Choroid plexus epithelial cell (primary cell): Measurements from ENCODE around the gene EVC2.

Experiments used
- DNase-seq: peaks from one replicate; pipeline ENCODE4 v3.0.0-alpha.2; 2010; ENCODE audit warnings: low read depth
- H3K4me3 ChIP-seq: 2 replicates; pipeline ENCODE4 v1.5.1; 2011; ENCODE audit warnings: low read depth, mild to moderate bottlenecking, control low read depth, low read length, moderate library complexity
- TF ChIP-seq, protein P1 (sequence below): conservative IDR thresholded peaks from 2 replicates; pipeline ENCODE4 v1.5.1; 2011; ENCODE audit warnings: low read depth, mild to moderate bottlenecking, control low read depth, inconsistent platforms, low read length, moderate library complexity

EVC2 gene

DNA sequence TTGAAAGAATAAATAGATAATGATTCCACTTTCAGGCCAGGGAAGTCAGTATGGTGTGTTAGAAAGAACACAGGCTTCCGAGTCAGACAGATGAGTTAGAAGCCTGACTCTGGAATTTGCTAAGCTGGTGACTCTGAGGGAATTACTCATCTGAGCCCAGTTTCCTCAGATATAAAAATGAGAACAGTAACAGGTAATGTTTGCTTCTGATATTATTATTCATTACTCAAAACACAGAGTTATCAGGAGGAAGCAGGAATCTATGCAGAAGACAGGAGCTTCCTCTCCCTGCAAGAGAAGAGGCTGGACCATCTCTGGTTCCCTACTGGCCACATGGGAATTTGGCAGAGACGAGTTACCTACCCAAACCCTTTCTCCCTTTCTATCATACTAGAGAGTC, 163.1 kb downstream of the EVC2 start:
- H3K4me3 ChIP-seq: no peak overlapping the region
- DNase-seq: no peak
- TF ChIP-seq, protein P1, sequence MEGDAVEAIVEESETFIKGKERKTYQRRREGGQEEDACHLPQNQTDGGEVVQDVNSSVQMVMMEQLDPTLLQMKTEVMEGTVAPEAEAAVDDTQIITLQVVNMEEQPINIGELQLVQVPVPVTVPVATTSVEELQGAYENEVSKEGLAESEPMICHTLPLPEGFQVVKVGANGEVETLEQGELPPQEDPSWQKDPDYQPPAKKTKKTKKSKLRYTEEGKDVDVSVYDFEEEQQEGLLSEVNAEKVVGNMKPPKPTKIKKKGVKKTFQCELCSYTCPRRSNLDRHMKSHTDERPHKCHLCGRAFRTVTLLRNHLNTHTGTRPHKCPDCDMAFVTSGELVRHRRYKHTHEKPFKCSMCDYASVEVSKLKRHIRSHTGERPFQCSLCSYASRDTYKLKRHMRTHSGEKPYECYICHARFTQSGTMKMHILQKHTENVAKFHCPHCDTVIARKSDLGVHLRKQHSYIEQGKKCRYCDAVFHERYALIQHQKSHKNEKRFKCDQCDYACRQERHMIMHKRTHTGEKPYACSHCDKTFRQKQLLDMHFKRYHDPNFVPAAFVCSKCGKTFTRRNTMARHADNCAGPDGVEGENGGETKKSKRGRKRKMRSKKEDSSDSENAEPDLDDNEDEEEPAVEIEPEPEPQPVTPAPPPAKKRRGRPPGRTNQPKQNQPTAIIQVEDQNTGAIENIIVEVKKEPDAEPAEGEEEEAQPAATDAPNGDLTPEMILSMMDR: no peak

DNA sequence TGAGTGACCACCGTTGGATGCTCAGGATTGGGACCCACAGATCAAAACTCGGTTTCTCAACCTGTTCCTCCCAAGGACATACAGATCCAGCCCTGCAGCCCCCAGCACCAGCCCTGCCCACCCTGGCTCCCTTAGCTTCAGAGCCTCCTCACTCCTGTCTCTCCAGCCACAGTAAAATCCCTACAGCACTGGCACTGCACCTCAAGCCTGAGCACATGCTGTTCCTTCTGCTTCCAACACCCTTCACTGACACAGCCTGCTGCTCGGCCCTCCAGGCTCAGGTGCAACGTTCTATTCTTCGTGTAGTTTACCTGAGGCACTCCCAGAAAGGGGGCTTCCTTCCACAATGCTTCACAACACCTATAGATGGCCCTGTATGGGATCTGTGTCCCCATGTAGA, 163.6 kb downstream of the EVC2 start:
- H3K4me3 ChIP-seq: no peak overlapping the region
- DNase-seq: no peak
- TF ChIP-seq, protein P1: no peak

DNA sequence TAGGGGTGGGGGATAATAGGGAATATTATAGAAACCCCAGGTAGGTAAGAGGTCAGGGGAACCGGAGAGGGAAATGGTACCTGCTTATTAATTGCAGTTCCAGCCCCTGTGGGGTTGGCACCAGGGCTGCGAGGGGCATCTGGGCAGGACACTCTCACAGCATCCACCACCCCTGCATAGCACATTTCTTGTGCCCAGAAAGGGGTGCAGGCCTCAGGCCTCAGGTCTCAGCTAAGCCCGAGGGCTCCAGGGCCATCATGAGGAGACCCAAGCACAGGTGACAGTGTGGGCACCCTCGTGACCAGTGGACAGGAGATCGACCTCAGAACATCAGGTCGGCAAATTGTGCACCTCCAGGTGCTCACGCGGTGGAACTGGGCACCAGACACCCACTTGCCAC, 164.7 kb downstream of the EVC2 start:
- no peak for DNase-seq
- H3K4me3 ChIP-seq: no peak overlapping the region
- TF ChIP-seq, protein P1: no peak

DNA sequence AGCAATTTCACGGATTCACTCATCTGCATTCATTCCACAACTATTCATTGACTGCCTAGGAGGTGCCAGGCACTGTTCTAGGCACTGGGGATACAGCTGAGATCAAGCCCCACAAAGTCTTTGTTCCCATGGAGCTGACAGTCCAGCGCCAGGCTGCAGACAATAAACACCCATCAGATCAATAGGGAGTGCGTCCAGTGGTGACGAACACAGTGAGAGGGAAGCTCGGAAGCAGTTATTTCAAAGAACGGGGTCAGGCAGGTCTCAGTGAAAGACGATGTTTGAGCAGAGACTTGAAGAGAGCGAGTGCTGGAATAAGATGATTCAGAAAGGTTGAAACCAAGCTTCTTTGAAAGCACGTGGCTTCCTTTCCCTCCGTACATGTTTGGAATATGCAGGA, 167.2 kb downstream of the EVC2 start:
- H3K4me3 ChIP-seq: no peak overlapping the region
- no peak for DNase-seq
- TF ChIP-seq, protein P1: no peak

DNA sequence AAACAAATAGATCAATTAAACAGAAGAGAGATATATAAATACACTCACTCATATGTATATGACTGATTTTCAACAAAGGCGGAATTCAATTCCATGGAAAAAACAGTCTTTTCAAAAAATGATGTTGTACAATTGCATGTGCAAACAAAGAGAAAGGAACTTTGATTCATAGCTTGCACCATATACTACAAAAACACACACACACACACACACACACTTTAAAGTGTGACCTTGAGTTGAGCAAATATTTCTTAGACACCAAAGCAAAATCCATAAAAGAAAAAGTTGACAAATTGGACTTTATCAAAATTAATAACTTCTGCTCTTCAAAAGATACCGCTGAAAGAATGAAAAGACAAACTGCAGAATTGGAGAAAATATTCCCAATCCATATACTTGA, 168.8 kb downstream of the EVC2 start:
- TF ChIP-seq, protein P1: no peak
- no peak overlapping the region for H3K4me3 ChIP-seq
- DNase-seq: no peak

DNA sequence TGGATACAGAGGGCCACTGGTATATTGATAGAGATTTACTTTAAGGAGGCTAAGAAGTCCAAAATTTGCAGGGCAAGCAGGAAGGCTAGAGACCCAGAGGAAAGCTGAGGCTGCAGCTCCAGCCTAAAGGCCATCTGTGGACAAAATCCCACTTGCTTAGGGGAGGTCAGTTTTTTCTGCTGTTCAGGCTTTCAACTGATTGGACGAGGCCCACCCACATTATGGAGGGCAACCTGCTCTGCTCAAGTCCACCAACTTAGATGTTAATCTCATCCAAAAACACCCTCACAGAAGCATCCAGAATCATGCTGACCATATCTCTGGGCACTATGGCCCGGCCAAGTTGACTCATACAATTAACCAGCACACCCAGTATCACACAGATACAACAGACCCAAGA, 176.3 kb downstream of the EVC2 start:
- H3K4me3 ChIP-seq: no peak overlapping the region
- TF ChIP-seq, protein P1: no peak
- DNase-seq: no peak

DNA sequence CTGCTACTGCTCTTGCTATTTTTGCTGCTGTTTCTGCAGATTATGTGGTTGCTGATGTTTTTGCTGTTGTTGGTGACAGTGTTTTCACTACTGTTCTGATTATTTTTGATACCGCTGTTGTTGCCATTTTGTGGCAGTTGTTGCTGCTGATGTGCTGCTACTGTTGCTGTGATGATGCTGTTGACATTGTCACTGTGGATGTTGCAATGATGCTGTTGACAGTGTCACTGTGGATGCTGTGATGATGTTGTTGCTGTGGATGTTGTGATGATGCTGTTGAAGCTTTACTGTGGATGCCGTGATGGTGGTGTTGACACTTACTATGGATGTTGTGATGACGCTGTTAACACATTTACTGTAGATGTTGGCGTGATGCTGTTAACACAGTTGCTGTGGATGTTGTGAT, 180.3 kb downstream of the EVC2 start:
- TF ChIP-seq, protein P1: no peak
- no peak overlapping the region for H3K4me3 ChIP-seq
- no peak for DNase-seq
